T-helper 2 cell treated with Interferon-gamma antibody and Interleukin-4, amounts not matched to agents 5 μg/mL and 100 μg/mL, for 36 hours (primary cell): ENCODE measurements around the gene ITPR1.

ENCODE experiments used
- DNase-seq: peaks from one replicate; pipeline ENCODE4 v3.0.0; 2021; ENCODE audit warnings: low spot score
- H3K27ac Mint-ChIP-seq: one replicate; pipeline ENCODE4 v1.8.0; 2021; ENCODE audit warnings: mild to moderate bottlenecking, mixed read lengths
- H3K27me3 Mint-ChIP-seq: one replicate; pipeline ENCODE4 v1.8.0; 2021; ENCODE audit warnings: low read depth, mixed read lengths
- H3K36me3 Mint-ChIP-seq: one replicate; pipeline ENCODE4 v1.8.0; 2021; ENCODE audit warnings: low read depth, mixed read lengths
- H3K4me1 Mint-ChIP-seq: one replicate; pipeline ENCODE4 v1.8.0; 2021; ENCODE audit warnings: low read depth, mixed read lengths
- H3K4me3 Mint-ChIP-seq: one replicate; pipeline ENCODE4 v1.8.0; 2022; ENCODE audit warnings: mild to moderate bottlenecking, moderate library complexity, mixed read lengths
- H3K9me3 Mint-ChIP-seq: one replicate; pipeline ENCODE4 v1.8.0; 2021; ENCODE audit warnings: mixed read lengths

Gene ITPR1

GRCh38 chr3:4509043-4509442 lies 15.9 kb downstream of the ITPR1 start:
- no peaks in the 10 kb centered on the region for H3K27me3 Mint-ChIP-seq
- H3K36me3 Mint-ChIP-seq = peaks cover 13% of the 10 kb centered on the region
- H3K9me3 Mint-ChIP-seq = no peaks in the 10 kb centered on the region
- H3K4me3 Mint-ChIP-seq = no peak overlapping the region
- H3K4me1 Mint-ChIP-seq = peaks cover 34% of the 10 kb centered on the region
- no peak overlapping the region for H3K27ac Mint-ChIP-seq
- no peak for DNase-seq

- no peak for DNase-seq
- Mint-ChIP-seq H3K4me3 (no peak overlapping the region), H3K27me3 (no peaks in the 10 kb centered on the region), H3K4me1 (peaks cover 27% of the 10 kb centered on the region), H3K9me3 (no peaks in the 10 kb centered on the region), H3K27ac (no peak overlapping the region), H3K36me3 (peaks cover 13% of the 10 kb centered on the region)
Observed at GRCh38 chr3:4509983-4510755, 17.0 kb downstream of the ITPR1 start.

- Mint-ChIP-seq H3K27ac (no peak overlapping the region), H3K4me1 (peaks cover 15% of the 10 kb centered on the region), H3K27me3 (no peaks in the 10 kb centered on the region), H3K36me3 (peaks cover 9% of the 10 kb centered on the region), H3K9me3 (no peaks in the 10 kb centered on the region), H3K4me3 (no peak overlapping the region)
- DNase-seq = no peak
Observed at GRCh38 chr3:4511491-4512262, 18.5 kb downstream of the ITPR1 start.

- Mint-ChIP-seq H3K4me3 (no peak overlapping the region), H3K36me3 (peaks cover 11% of the 10 kb centered on the region), H3K9me3 (no peaks in the 10 kb centered on the region), H3K27ac (no peak overlapping the region), H3K27me3 (no peaks in the 10 kb centered on the region), H3K4me1 (peaks cover 11% of the 10 kb centered on the region)
- DNase-seq = no peak
Observed at GRCh38 chr3:4512895-4513616, 19.9 kb downstream of the ITPR1 start.

- H3K4me1 Mint-ChIP-seq = peaks cover 21% of the 10 kb centered on the region
- H3K36me3 Mint-ChIP-seq = peaks cover 10% of the 10 kb centered on the region
- H3K9me3 Mint-ChIP-seq = no peaks in the 10 kb centered on the region
- no peak for DNase-seq
- no peak overlapping the region for H3K27ac Mint-ChIP-seq
- no peaks in the 10 kb centered on the region for H3K27me3 Mint-ChIP-seq
- no peak overlapping the region for H3K4me3 Mint-ChIP-seq
Observed at GRCh38 chr3:4514321-4514720, 21.2 kb downstream of the ITPR1 start.

GRCh38 chr3:4514916-4515315 lies 21.8 kb downstream of the ITPR1 start:
- no peak overlapping the region for H3K27ac Mint-ChIP-seq
- no peak for DNase-seq

GRCh38 chr3:4515916-4516579 lies 22.9 kb downstream of the ITPR1 start:
- no peak for DNase-seq
- H3K27ac Mint-ChIP-seq = no peak overlapping the region
- no peaks in the 10 kb centered on the region for H3K9me3 Mint-ChIP-seq
- peaks cover 24% of the 10 kb centered on the region for H3K4me1 Mint-ChIP-seq
- peaks cover 7% of the 10 kb centered on the region for H3K36me3 Mint-ChIP-seq
- no peak overlapping the region for H3K4me3 Mint-ChIP-seq
- H3K27me3 Mint-ChIP-seq = no peaks in the 10 kb centered on the region

More at GRCh38 chr3:4514916-4515315, 21.8 kb downstream of the ITPR1 start:
- no peaks in the 10 kb centered on the region for H3K9me3 Mint-ChIP-seq
- peaks cover 24% of the 10 kb centered on the region for H3K4me1 Mint-ChIP-seq
- H3K36me3 Mint-ChIP-seq = peaks cover 11% of the 10 kb centered on the region
- no peaks in the 10 kb centered on the region for H3K27me3 Mint-ChIP-seq
- no peak overlapping the region for H3K4me3 Mint-ChIP-seq

- DNase-seq = no peak
- H3K4me1 Mint-ChIP-seq = peaks cover 24% of the 10 kb centered on the region
- H3K27me3 Mint-ChIP-seq = no peaks in the 10 kb centered on the region
- H3K36me3 Mint-ChIP-seq = peaks cover 7% of the 10 kb centered on the region
- H3K4me3 Mint-ChIP-seq = no peak overlapping the region
- H3K27ac Mint-ChIP-seq = no peak overlapping the region
- no peaks in the 10 kb centered on the region for H3K9me3 Mint-ChIP-seq
Observed at GRCh38 chr3:4517093-4517492, 23.9 kb downstream of the ITPR1 start.

GRCh38 chr3:4517643-4518311 lies 24.6 kb downstream of the ITPR1 start:
- Mint-ChIP-seq H3K4me1 (peaks cover 24% of the 10 kb centered on the region), H3K27ac (peak overlapping the region; percentile 27), H3K27me3 (no peaks in the 10 kb centered on the region), H3K4me3 (peak overlapping the region; percentile 22), H3K36me3 (peaks cover 10% of the 10 kb centered on the region), H3K9me3 (no peaks in the 10 kb centered on the region)
- DNase-seq = no peak

- peak overlapping the region; percentile 70 for H3K27ac Mint-ChIP-seq
- H3K4me3 Mint-ChIP-seq = no peak overlapping the region
- no peaks in the 10 kb centered on the region for H3K9me3 Mint-ChIP-seq
- peaks cover 20% of the 10 kb centered on the region for H3K36me3 Mint-ChIP-seq
- H3K4me1 Mint-ChIP-seq = peaks cover 25% of the 10 kb centered on the region
- H3K27me3 Mint-ChIP-seq = no peaks in the 10 kb centered on the region
- DNase-seq = no peak
Observed at GRCh38 chr3:4520033-4520816, 27.1 kb downstream of the ITPR1 start.

GRCh38 chr3:4522947-4523346 lies 29.8 kb downstream of the ITPR1 start:
- Mint-ChIP-seq H3K27me3 (no peaks in the 10 kb centered on the region), H3K36me3 (peaks cover 23% of the 10 kb centered on the region), H3K4me1 (peaks cover 25% of the 10 kb centered on the region), H3K27ac (no peak overlapping the region), H3K9me3 (no peaks in the 10 kb centered on the region), H3K4me3 (no peak overlapping the region)
- DNase-seq = no peak

- H3K27me3 Mint-ChIP-seq = no peaks in the 10 kb centered on the region
- H3K27ac Mint-ChIP-seq = no peak overlapping the region
- no peaks in the 10 kb centered on the region for H3K9me3 Mint-ChIP-seq
- peaks cover 23% of the 10 kb centered on the region for H3K36me3 Mint-ChIP-seq
- no peak for DNase-seq
- H3K4me3 Mint-ChIP-seq = no peak overlapping the region
- H3K4me1 Mint-ChIP-seq = peaks cover 17% of the 10 kb centered on the region
Observed at GRCh38 chr3:4523710-4524698, 30.9 kb downstream of the ITPR1 start.
